IMR-90 (cell line): ENCODE measurements around the gene HES7. TPM values are rescaled to one million over a fixed set of nuclear protein-coding genes. Genes with fewer than 3 reads are reported as not detected.

Experiments
- ATAC-seq: fragments of 200-7000 bp; cut with Tn5 transposase; 2 replicates; pipeline ENCODE4 v1.9.1; 2020; ENCODE audit warnings: low read depth, mild to moderate bottlenecking, moderate library complexity
- BruUV-seq: library from RNA; stranded (reverse); fragments of 400-500 nt; replicated peaks from 2 replicates; lab custom pipeline; 2021; lab: Mats Ljungman, UMichigan
- CTCF ChIA-PET: fragments of 300-600 bp; formaldehyde crosslinking; extraction: SDS; loops from one replicate; lab custom pipeline; 2021; ENCODE audit warnings: antibody characterized with exemption; lab: Yijun Ruan, JAX
- POLR2A ChIA-PET: fragments of 300-600 bp; sonication (Branson Sonifier 250); formaldehyde crosslinking; loops from one replicate; lab custom pipeline; 2022; ENCODE audit warnings: antibody characterized with exemption; ENCODE audit not compliant: unreplicated experiment; lab: Charles Lee
- DNase-seq: peaks from one replicate; pipeline ENCODE4 v3.0.0; 2013
- H2AFZ ChIP-seq: replicated peaks from 2 replicates; pipeline ENCODE3; 2013; ENCODE audit warnings: low read length, mild to moderate bottlenecking; ENCODE audit not compliant: poor library complexity
- H2AK5ac ChIP-seq: 2 replicates; pipeline ENCODE4 v1.6.1; 2013; ENCODE audit warnings: low read depth, low read length, inconsistent platforms
- H2AK9ac ChIP-seq: replicated peaks from 2 replicates; pipeline ENCODE3; 2013; ENCODE audit warnings: mild to moderate bottlenecking, low read depth, low read length, moderate library complexity; ENCODE audit not compliant: poor library complexity
- H2BK120ac ChIP-seq: 2 replicates; pipeline ENCODE4 v1.6.1; 2013; ENCODE audit warnings: low read depth, low read length, inconsistent platforms
- H2BK15ac ChIP-seq: 3 replicates; pipeline ENCODE4 v1.6.1; 2013; ENCODE audit warnings: low read depth, low read length, inconsistent platforms
- H2BK20ac ChIP-seq: 2 replicates; pipeline ENCODE4 v1.6.1; 2013; ENCODE audit warnings: low read depth, mild to moderate bottlenecking, inconsistent platforms, low read length, moderate library complexity
- H2BK5ac ChIP-seq: 2 replicates; pipeline ENCODE4 v1.6.1; 2013; ENCODE audit warnings: mild to moderate bottlenecking, low read depth, low read length, inconsistent platforms; ENCODE audit not compliant: poor library complexity, severe bottlenecking
- H3K14ac ChIP-seq: replicated peaks from 2 replicates; pipeline ENCODE4 v1.6.1; 2013; ENCODE audit warnings: low read depth, low read length, inconsistent platforms
- H3K18ac ChIP-seq: 2 replicates; pipeline ENCODE4 v1.6.1; 2013; ENCODE audit warnings: low read depth, low read length, control low read depth
- H3K23ac ChIP-seq: 2 replicates; pipeline ENCODE4 v1.6.1; 2013; ENCODE audit warnings: low read depth, low read length, inconsistent platforms
- H3K27ac ChIP-seq: 2 replicates; pipeline ENCODE4 v1.5.1; 2013; ENCODE audit warnings: mild to moderate bottlenecking, control low read depth, low read length; ENCODE audit not compliant: insufficient read depth
- H3K27me3 ChIP-seq: 2 replicates; pipeline ENCODE4 v1.6.1; 2013; ENCODE audit warnings: low read length; ENCODE audit not compliant: control insufficient read depth, insufficient read depth
- H3K36me3 ChIP-seq: 2 replicates; pipeline ENCODE4 v1.6.1; 2013; ENCODE audit warnings: low read length, mixed read lengths; ENCODE audit not compliant: control insufficient read depth, insufficient read depth
- H3K4ac ChIP-seq: 2 replicates; pipeline ENCODE4 v1.6.1; 2013; ENCODE audit warnings: low read depth, low read length, inconsistent platforms
- H3K4me1 ChIP-seq: 2 replicates; pipeline ENCODE4 v1.6.1; 2013; ENCODE audit warnings: low read length, mixed read lengths; ENCODE audit not compliant: control insufficient read depth, insufficient read depth
- H3K4me2 ChIP-seq: 2 replicates; pipeline ENCODE4 v1.6.1; 2013; ENCODE audit warnings: low read depth, mild to moderate bottlenecking, control low read depth, low read length, moderate library complexity
- H3K4me3 ChIP-seq: 2 replicates; pipeline ENCODE4 v1.5.1; 2013; ENCODE audit warnings: low read depth, mild to moderate bottlenecking, control low read depth, low read length, moderate library complexity; ENCODE audit not compliant: insufficient read depth
- H3K56ac ChIP-seq: 2 replicates; pipeline ENCODE4 v1.6.1; 2013; ENCODE audit warnings: low read length, inconsistent platforms; ENCODE audit not compliant: insufficient read depth; ENCODE audit errors: extremely low read depth
- H3K79me1 ChIP-seq, 2 experiments: 2 replicates each; pipeline ENCODE4 v1.6.1; 2013; ENCODE audit warnings: low read length in 2 of 2, inconsistent platforms in 1 of 2, low read depth in 1 of 2
- H3K9ac ChIP-seq: 2 replicates; pipeline ENCODE4 v1.6.1; 2013; ENCODE audit warnings: low read depth, low read length, control low read depth
- H3K9me1 ChIP-seq: 2 replicates; pipeline ENCODE4 v1.6.1; 2013; ENCODE audit warnings: low read length, inconsistent platforms; ENCODE audit not compliant: insufficient read depth
- H3K9me3 ChIP-seq: 2 replicates; pipeline ENCODE4 v1.6.1; 2013; ENCODE audit warnings: low read length; ENCODE audit not compliant: control insufficient read depth, insufficient read depth
- H4K20me1 ChIP-seq: 2 replicates; pipeline ENCODE4 v1.6.1; 2013; ENCODE audit warnings: low read length, inconsistent platforms; ENCODE audit not compliant: insufficient read depth
- H4K5ac ChIP-seq: 2 replicates; pipeline ENCODE4 v1.6.1; 2013; ENCODE audit warnings: mild to moderate bottlenecking, low read depth, low read length, control low read depth
- H4K8ac ChIP-seq, 2 experiments: 2 replicates each; pipeline ENCODE4 v1.6.1; 2013; ENCODE audit warnings: low read depth in 2 of 2, low read length in 2 of 2, control low read depth in 1 of 2, inconsistent platforms in 1 of 2
- H4K91ac ChIP-seq: 2 replicates; pipeline ENCODE4 v1.6.1; 2013; ENCODE audit warnings: low read depth, low read length, inconsistent platforms; ENCODE audit not compliant: insufficient read depth
- BHLHE40 ChIP-seq: fragments of 150-350 bp; IDR thresholded peaks from 2 replicates; pipeline ENCODE4 v1.6.1; 2016; ENCODE audit warnings: mild to moderate bottlenecking, low read depth, low read length
- CEBPB ChIP-seq: IDR thresholded peaks from 2 replicates; pipeline ENCODE4 v1.6.1; 2012; ENCODE audit warnings: low read depth, low read length, improper control_type of control experiment
- CTCF ChIP-seq: conservative IDR thresholded peaks from 2 replicates; pipeline ENCODE4 v1.5.1; 2012; ENCODE audit warnings: mild to moderate bottlenecking, low read depth, low read length, improper control_type of control experiment
- ELK1 ChIP-seq: fragments of 150-350 bp; IDR thresholded peaks from 2 replicates; pipeline ENCODE4 v1.6.1; 2016; ENCODE audit warnings: low read depth, mild to moderate bottlenecking, low read length, moderate library complexity, borderline replicate concordance
- MAZ ChIP-seq: IDR thresholded peaks from 2 replicates; pipeline ENCODE4 v1.6.1; 2012; ENCODE audit warnings: low read depth, mild to moderate bottlenecking, low read length, improper control_type of control experiment, moderate library complexity, borderline replicate concordance
- MXI1 ChIP-seq: IDR thresholded peaks from 2 replicates; pipeline ENCODE4 v1.6.1; 2012; ENCODE audit warnings: low read depth, mild to moderate bottlenecking, low read length, moderate library complexity, borderline replicate concordance
- RAD21 ChIP-seq: IDR thresholded peaks from 2 replicates; pipeline ENCODE4 v1.6.1; 2012; ENCODE audit warnings: low read length, improper control_type of control experiment
- RCOR1 ChIP-seq: IDR thresholded peaks from 2 replicates; pipeline ENCODE4 v1.6.1; 2012; ENCODE audit warnings: mild to moderate bottlenecking, low read length, improper control_type of control experiment; ENCODE audit not compliant: insufficient replicate concordance
- RFX5 ChIP-seq: IDR thresholded peaks from 2 replicates; pipeline ENCODE4 v1.8.0; 2012; ENCODE audit warnings: low read depth, mild to moderate bottlenecking, low read length, moderate library complexity
- SMC3 ChIP-seq: fragments of 150-350 bp; IDR thresholded peaks from 2 replicates; pipeline ENCODE4 v1.6.1; 2016; ENCODE audit warnings: low read depth, mild to moderate bottlenecking, antibody characterized with exemption, low read length, moderate library complexity
- USF2 ChIP-seq: fragments of 150-350 bp; IDR thresholded peaks from 2 replicates; pipeline ENCODE4 v1.6.1; 2017; ENCODE audit warnings: mild to moderate bottlenecking, antibody characterized with exemption, low read length, low read depth
- WGBS, 2 experiments: methylation state at CpG; one replicate each; pipeline versions ENCODE4 v1.1.5 to v1.1.7; 2013; ENCODE audit warnings: missing lambda C conversion rate in 2 of 2; ENCODE audit not compliant: insufficient read length in 1 of 2; ENCODE audit errors: extremely low coverage in 2 of 2; 5-methylcytosine and 5-hydroxymethylcytosine counted together
- dilution Hi-C: fragments of 300-500 bp; cut with HindIII; formaldehyde crosslinking; loops from one replicate; pipeline ENCODE4 v1.14.3; 2018; ENCODE audit warnings: low sequenced_read_pairs; ENCODE audit not compliant: unreplicated experiment
- in situ Hi-C: fragments of 300-500 bp; cut with MboI; formaldehyde crosslinking; loops from 3 replicates; pipeline ENCODE4 v1.14.3; 2019; ENCODE audit warnings: low sequenced_read_pairs, inconsistent platforms, mixed read lengths
- intact Hi-C: fragments of 100-400 bp; cut with micrococcal nuclease; formaldehyde crosslinking; loops from 2 replicates; pipeline ENCODE4 v1.10.0; 2022
- polyA plus RNA-seq, 3 experiments: library from polyadenylated mRNA; depleted of rRNA; stranded (reverse); fragments of >200 nt; gene quantifications; 2 replicates each; pipeline ENCODE4 v1.2.3, GENCODE V29; 2012; ENCODE audit warnings: low replicate concordance in 1 of 3
- total RNA-seq: library from RNA; depleted of rRNA; stranded (reverse); fragments of >200 nt; gene quantifications from 2 replicates; pipeline ENCODE4 v1.2.3, GENCODE V29; 2012

Gene HES7
- total and polyA plus RNA-seq, 2 of the 4 experiments (the other 2 are of a cell fraction) = 0.43 TPM; not detected in 1

- WGBS, 2 experiments = 0% methylated on average over 12 of the region's 59 CpGs; no CpG with 5 or more reads in 1 of the 2 experiments
- Histone ChIP-seq H3K56ac (0 out of 2 replicates have a peak overlapping the region, but pooled peaks have one; percentile 17), H4K20me1 (peaks cover 11% of the 10 kb centered on the region), H3K9me3 (no peaks in the 10 kb centered on the region), H3K4me3 (peak overlapping the region; percentile 69), H2BK5ac (peak overlapping the region; percentile 75), H3K4me1 (peaks cover 22% of the 10 kb centered on the region), H3K18ac (peak overlapping the region; percentile 43; the same call in 1 of the 2 replicates), H4K8ac (peak overlapping the region in 1 of 2 experiments; percentile 95; a peak in 2 of 4 replicates), H3K9me1 (peaks cover 17% of the 10 kb centered on the region), H2AK9ac (peak overlapping the region; percentile 81), H3K9ac (peak overlapping the region; percentile 55), H3K4ac (peak overlapping the region; percentile 74), H2BK15ac (no peak overlapping the region), H4K5ac (peak overlapping the region; percentile 43; the same call in 1 of the 2 replicates), H3K4me2 (peak overlapping the region; percentile 87), H4K91ac (peak overlapping the region; percentile 17; the same call in 1 of the 2 replicates), H2BK20ac (no peak overlapping the region), H2AK5ac (peak overlapping the region; percentile 54; the same call in 1 of the 2 replicates), H3K36me3 (peaks cover 14% of the 10 kb centered on the region), H2BK120ac (peak overlapping the region; percentile 7; the same call in 1 of the 2 replicates), H3K14ac (peak overlapping the region; percentile 61; the same call in 1 of the 2 replicates), H3K27me3 (no peaks in the 10 kb centered on the region), H2AFZ (peak overlapping the region; percentile 89), H3K79me1 (peaks cover 8 to 48% of the 10 kb centered on the region in 2 experiments), H3K27ac (peak overlapping the region; percentile 63), H3K23ac (peak overlapping the region; percentile 84; the same call in 1 of the 2 replicates)
- dilution Hi-C loops = no loop called here
- ChIA-PET POLR2A (interaction anchor here (1.4 kb wide), 1 partner anchor 17 kb away, joined by 8 read pairs; no protein-coding TSS in a partner anchor), CTCF (interaction anchor here (0.8 to 1.2 kb wide), 5 partner anchors 19 to 87 kb away, joined by 3 to 7 read pairs (median 4); no protein-coding TSS in a partner anchor)
- no TSS peak for BruUV-seq
- peak; percentile 100 for DNase-seq
- in situ Hi-C loops = loop anchor here (25.0 kb wide), 1 partner anchor 919 kb away; the partner anchor contains the start of genes DVL2, GABARAP and PHF23
- intact Hi-C loops = loop anchor here (1.0 to 5.0 kb wide), 3 partner anchors 31 to 74 kb away; no protein-coding TSS in a partner anchor
- ATAC-seq = peak; percentile 69
- TF ChIP-seq USF2 (peak; percentile 65), ELK1 (no peak), MAZ (peak; percentile 75; the same call in 1 of the 2 replicates), SMC3 (no peak), CEBPB (no peak), RAD21 (peak; percentile 44), BHLHE40 (peak; percentile 99), RFX5 (no peak), CTCF (0 out of 2 replicates have a peak, but pooled peaks have one; percentile 26), RCOR1 (no peak), MXI1 (peak; percentile 81; the same call in 1 of the 2 replicates)
Measured at GRCh38 chr17:8156246-8156992, 32.5 kb upstream of the HES7 start.
